Uterus (tissue), 4 donors: ENCODE results near the gene NELL2. TPM values are rescaled to one million over a fixed set of nuclear protein-coding genes. Genes with fewer than 3 reads are reported as not detected.

ENCODE experiments used
- DNase-seq, 2 donors: peaks; one replicate each; pipeline ENCODE4 v3.0.0-alpha.2; 2019 to 2020
- H3K27ac ChIP-seq, 2 donors: fragments of 200-600 bp; sonication (generic); 1 replicate in 1 of 2; 2 replicates in 1 of 2; pipeline ENCODE4 v1.5.1; 2016 to 2018
- H3K27me3 ChIP-seq, 2 donors: fragments of 200-600 bp; sonication (generic); one replicate each; pipeline ENCODE4 v1.5.1; 2018 to 2019; ENCODE audit warnings: control low read depth in 1 of 2
- H3K36me3 ChIP-seq, 2 donors: fragments of 200-600 bp; sonication (generic); one replicate each; pipeline ENCODE4 v1.5.1; 2019; ENCODE audit warnings: control low read depth in 1 of 2
- H3K4me1 ChIP-seq, 2 donors: fragments of 200-600 bp; sonication (generic); one replicate each; pipeline ENCODE4 v1.5.1; 2018 to 2019; ENCODE audit warnings: control low read depth in 1 of 2
- H3K4me3 ChIP-seq, 2 donors: fragments of 200-600 bp; sonication (generic); 1 replicate in 1 of 2; 2 replicates in 1 of 2; pipeline ENCODE4 v1.5.1; 2018 to 2019; ENCODE audit warnings: mild to moderate bottlenecking in 1 of 2
- H3K9me3 ChIP-seq, 2 donors: fragments of 200-600 bp; sonication (generic); one replicate each; pipeline ENCODE4 v1.5.1; 2019; ENCODE audit warnings: control low read depth in 1 of 2
- CTCF ChIP-seq, 4 experiments: fragments of 200-600 bp in 2 of 4; fragments of 450-650 bp in 2 of 4; sonication (generic) in 2 of 4; IDR thresholded peaks; one replicate each; pipeline ENCODE4 v1.5.1; 2016 to 2019; ENCODE audit warnings: antibody characterized with exemption in 4 of 4, mild to moderate bottlenecking in 2 of 4, moderate library complexity in 1 of 4
- POLR2A ChIP-seq, 2 donors: fragments of 450-650 bp; IDR thresholded peaks; one replicate each; pipeline ENCODE4 v1.6.1; 2016; ENCODE audit warnings: antibody characterized with exemption in 2 of 2, mild to moderate bottlenecking in 1 of 2, moderate library complexity in 1 of 2
- intact Hi-C: fragments of 100-400 bp; cut with DNase I; formaldehyde crosslinking; loops from one replicate; pipeline ENCODE4 v1.15.1; 2023; ENCODE audit warnings: low total_unique reads
- total RNA-seq, 4 donors: library from RNA; depleted of rRNA in 3 of 4; stranded (reverse); fragments of >200 nt in 3 of 4; gene quantifications; one replicate each; pipeline versions ENCODE4 v1.1.0 to v1.2.4, GENCODE V29; 2014 to 2023
- donor health status: DM: yes; HTN: yes; CAD: no.

The NELL2 gene
- total RNA-seq, 4 donors from 2014 or later: 0.29 to 34.6 (median 1.3) TPM; not detected in 1

DNA sequence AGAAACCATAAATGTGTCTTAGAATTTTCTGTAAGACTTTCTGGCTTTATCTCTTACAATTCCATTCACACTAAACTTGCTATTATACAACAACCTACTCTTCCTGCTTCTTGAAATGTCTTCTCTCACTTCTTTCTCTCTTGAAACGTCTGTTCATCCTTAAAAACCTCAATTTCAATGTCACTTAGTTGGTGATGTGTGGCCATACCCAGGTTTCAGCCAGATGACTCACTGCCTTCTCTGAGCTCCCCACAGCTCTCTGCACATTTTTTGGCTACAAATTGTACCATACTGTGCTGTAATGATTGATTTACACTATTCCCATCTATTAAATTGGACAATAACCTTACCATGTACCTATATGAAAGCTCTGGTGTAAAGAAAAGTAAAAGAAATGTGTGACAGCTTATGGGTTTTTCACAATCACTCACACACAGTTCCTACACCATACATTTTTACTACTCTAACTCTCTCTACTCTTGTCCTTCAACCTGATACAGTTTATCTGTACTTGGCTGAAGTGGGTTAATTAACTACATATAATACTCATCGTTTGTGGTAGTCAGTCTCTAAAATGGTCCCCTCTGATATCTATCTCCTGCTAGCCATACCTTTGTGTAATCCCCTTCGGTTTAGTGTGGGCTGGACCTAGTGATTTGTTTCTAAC is 222.1 kb downstream of the NELL2 start:
- no peak for TF ChIP-seq POLR2A (IDR thresholded peaks at IDR 0.05)
- TF ChIP-seq CTCF (IDR thresholded peaks at IDR 0.05): no peak
- Histone ChIP-seq H3K36me3 (no peaks in the 10 kb centered on the region), H3K27me3 (no peaks in the 10 kb centered on the region), H3K4me3 (no peak overlapping the region), H3K27ac (no peak overlapping the region), H3K4me1 (no peaks in the 10 kb centered on the region), H3K9me3 (no peaks in the 10 kb centered on the region)
- intact Hi-C loops: no loop called here
- DNase-seq: no peak

- TF ChIP-seq CTCF (IDR thresholded peaks at IDR 0.05) (no peak), POLR2A (IDR thresholded peaks at IDR 0.05) (no peak)
- DNase-seq: no peak
- Histone ChIP-seq H3K4me3 (no peak overlapping the region), H3K4me1 (no peaks in the 10 kb centered on the region), H3K36me3 (no peaks in the 10 kb centered on the region), H3K27me3 (no peaks in the 10 kb centered on the region), H3K9me3 (no peaks in the 10 kb centered on the region), H3K27ac (no peak overlapping the region)
- intact Hi-C loops: no loop called here
Measured at GRCh38 chr12:44649693-44650092, 226.4 kb downstream of the NELL2 start.

GRCh38 chr12:44647917-44648690 is 228.0 kb downstream of the NELL2 start:
- no peak overlapping the region for H3K4me3 ChIP-seq
- no peaks in the 10 kb centered on the region for H3K4me1 ChIP-seq
- H3K9me3 ChIP-seq: no peaks in the 10 kb centered on the region
- no peak overlapping the region for H3K27ac ChIP-seq
- no peaks in the 10 kb centered on the region for H3K36me3 ChIP-seq
- TF ChIP-seq POLR2A (IDR thresholded peaks at IDR 0.05) (no peak), CTCF (IDR thresholded peaks at IDR 0.05) (no peak)
- intact Hi-C loops: no loop called here
- no peak for DNase-seq
- H3K27me3 ChIP-seq: no peaks in the 10 kb centered on the region

GRCh38 chr12:44640427-44641190 is 235.5 kb downstream of the NELL2 start:
- no peaks in the 10 kb centered on the region for H3K27me3 ChIP-seq
- no peak for DNase-seq
- intact Hi-C loops: no loop called here
- H3K27ac ChIP-seq: no peak overlapping the region
- no peaks in the 10 kb centered on the region for H3K4me1 ChIP-seq
- no peaks in the 10 kb centered on the region for H3K36me3 ChIP-seq
- TF ChIP-seq POLR2A (IDR thresholded peaks at IDR 0.05) (no peak), CTCF (IDR thresholded peaks at IDR 0.05) (no peak)
- no peaks in the 10 kb centered on the region for H3K9me3 ChIP-seq
- no peak overlapping the region for H3K4me3 ChIP-seq

DNA sequence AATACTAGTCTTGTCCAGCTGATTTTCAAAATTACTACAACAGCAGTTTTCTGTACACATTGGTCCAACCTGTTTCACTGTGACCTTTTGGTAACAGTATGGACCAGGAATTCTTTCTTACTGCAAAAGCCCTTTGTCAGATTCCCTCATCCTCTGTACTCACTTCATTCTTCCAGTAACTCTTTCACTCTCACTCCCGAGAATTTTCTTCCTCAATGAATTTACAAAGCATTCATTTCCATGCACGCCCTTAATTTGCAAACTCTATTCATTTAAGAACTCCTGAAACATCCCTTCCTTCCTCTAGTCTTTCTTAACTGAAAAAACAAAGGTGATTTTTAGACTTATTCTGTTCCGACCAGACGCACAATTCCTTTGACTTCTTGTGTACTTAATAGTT is 238.2 kb downstream of the NELL2 start:
- Histone ChIP-seq H3K4me1 (no peaks in the 10 kb centered on the region), H3K27ac (no peak overlapping the region), H3K36me3 (no peaks in the 10 kb centered on the region), H3K9me3 (no peaks in the 10 kb centered on the region), H3K4me3 (no peak overlapping the region), H3K27me3 (no peaks in the 10 kb centered on the region)
- no peak for TF ChIP-seq CTCF (IDR thresholded peaks at IDR 0.05)
- no peak for TF ChIP-seq POLR2A (IDR thresholded peaks at IDR 0.05)
- intact Hi-C loops: no loop called here
- no peak for DNase-seq
